Measurements from ENCODE around the gene HLA-DRB1.
"Not testable (repeated sequence)": the region's sequence is repeated elsewhere in the genome, so short reads cannot be mapped to it uniquely, and the experiment has no call there.

HLA-DRB1 gene

DNA sequence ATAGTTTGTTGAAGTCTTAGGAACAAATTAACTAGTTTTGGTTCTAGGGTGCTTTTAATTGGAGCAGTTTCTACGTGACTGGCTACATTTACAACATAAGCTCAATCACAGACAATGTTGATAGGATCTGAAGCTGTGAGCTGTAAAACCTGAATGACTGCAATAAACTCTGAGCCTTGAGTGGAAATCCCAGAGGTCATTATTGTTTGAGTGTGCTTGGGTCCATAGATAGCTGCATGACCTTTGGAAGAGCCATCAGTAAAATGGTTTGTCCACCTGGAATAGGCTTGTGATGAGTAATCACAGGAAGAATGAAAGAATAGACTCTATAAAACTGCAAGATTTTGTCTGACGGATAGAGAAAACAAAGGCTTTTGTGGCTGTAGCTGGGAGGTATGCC lies 26.7 kb downstream of the HLA-DRB1 start:
- DNase-seq (ENCODE audit: low spot score), result no peak

DNA sequence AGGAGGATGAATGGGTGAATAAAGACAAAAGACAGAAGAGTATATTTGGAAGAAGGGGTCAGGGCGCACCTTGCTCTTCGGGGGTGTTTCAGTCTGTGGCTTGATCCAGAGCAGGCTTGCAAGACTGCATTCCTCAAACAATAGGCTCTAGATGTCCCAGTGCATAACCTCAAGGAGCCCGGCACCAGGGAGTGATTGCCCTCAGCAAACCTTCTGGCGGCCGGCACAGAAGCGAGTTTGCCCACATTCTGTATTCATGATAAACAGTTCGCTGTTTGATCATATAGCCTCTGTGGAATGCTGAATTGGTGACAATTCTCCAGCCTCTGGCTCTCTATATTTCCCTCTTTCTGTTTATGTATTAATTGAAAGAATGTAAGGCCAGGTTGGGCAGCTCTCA lies 29.9 kb downstream of the HLA-DRB1 start:
- DNase-seq (ENCODE audit: low spot score), result no peak

DNA sequence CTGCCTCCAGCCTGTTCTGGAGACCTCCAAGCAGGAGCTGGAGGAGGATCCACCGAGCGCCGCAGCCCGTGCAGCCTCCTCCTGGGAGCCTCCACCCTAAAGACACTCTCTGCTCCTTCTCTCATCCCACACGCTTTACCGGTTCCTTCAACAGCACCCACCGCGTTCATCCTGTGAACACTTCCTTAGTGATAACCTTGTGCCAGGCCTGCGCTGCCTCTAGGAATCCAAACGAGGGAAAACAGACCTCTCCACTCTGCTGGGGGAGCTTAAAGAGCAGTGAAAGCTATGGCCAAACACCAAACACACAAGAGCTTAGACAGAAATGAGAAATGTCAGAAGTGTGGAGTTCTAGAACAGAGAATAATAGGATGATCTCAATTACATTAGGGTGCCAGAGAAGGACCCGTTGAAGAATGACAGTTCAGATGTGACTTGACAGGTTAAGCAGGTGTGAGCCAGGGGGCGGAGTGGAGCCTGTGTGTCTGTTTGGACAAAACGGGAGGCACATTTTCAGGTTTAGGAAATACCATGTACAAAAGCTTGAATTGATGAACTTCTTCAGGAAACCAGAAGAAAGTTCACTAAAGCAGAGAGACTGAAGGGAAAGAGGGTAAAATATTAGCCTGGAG lies 31.1 kb downstream of the HLA-DRB1 start:
- DNase-seq (ENCODE audit: low spot score), result no peak

DNA sequence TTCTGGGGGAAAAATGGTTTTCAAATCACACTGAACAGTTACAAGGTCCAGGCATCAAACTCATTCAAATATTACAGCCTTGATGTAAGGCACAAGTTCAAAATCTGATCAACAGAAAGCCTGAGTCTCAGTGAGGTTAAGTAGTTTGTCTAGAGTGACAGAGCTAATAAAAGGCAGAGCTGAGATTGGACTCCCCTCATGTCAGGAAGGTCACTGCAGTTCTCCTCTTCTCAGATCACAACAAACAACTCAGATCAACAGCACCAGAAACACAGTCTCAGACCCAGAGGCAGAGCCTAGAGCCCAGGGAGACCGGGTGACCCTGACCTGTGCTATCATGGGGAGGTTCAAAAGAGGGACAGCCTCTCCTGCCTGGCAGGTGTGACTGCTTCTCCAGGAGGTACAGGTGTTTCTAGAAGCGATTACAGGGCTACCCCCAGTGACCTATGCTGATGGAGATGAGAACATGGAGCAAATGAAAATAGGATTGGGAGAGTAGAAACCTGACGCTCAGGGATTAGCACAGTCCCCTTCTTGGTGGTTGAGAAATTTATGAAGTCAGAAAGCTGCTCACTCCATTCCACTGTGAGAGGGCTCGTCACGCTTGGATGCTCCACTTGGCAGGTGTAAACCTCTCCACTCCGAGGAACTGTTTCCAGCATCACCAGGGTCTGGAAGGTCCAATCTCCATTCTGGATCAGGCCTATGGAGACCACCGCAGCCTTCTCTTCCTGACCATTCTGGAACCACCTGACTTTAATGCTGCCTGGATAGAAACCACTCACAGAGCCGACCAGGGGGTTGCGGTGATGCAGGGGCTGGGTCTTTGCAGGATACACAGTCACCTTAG lies 35.3 kb downstream of the HLA-DRB1 start:
- DNase-seq (ENCODE audit: low spot score), result no peak

DNA sequence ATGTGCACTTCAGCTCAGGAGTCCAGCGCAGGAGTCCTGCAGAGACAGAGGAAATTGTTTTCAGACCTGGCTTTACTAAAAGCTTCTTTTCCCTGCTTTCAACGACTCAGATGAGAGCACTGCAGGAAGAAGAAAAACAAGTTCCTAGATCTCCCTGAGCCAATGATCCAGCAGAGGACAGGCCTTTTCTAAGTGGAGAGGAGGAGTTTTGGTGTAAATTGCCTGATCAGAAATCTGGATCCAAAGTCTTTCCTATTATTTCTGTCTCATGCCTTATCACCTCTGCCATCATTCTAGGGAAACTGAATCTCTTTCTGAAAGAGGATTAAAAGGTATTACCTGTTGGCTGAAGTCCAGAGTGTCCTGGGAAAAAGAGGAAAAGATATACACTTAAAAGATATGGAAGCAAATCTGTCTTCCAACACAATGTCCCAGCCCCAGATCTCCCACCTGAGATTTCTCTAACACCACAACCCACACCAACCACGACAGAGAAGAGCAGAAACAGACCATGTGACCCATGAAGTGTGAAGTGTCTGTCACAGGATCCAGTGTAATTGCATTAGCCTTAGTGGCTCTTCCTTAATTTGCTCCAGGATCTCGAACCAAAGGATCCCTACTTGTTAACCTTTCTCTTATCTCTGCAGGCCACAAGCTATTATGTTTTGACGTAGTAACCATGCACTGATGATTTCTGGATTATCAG lies 36.5 kb downstream of the HLA-DRB1 start:
- DNase-seq (ENCODE audit: low spot score), result no peak

DNA sequence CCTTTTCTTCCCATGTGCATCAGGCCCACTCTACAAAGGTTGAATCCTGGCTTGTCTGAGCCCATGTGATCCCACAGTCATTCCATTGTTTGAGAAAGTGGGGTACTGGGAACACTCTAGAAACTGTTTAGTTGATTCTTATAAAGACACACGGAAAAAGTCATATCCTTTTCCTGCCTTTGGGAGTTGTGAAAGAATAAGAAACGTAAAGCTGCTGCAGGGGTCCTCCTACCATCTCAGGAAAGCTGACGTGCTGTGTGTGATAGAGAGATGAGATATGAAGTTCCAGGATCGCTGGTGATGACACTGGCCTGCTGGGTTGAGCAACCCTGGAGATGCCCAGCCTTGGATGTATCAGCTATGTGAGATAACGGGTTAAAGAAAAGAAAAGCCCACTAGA lies 38.2 kb downstream of the HLA-DRB1 start:
- no peak for DNase-seq (ENCODE audit: low spot score)

DNA sequence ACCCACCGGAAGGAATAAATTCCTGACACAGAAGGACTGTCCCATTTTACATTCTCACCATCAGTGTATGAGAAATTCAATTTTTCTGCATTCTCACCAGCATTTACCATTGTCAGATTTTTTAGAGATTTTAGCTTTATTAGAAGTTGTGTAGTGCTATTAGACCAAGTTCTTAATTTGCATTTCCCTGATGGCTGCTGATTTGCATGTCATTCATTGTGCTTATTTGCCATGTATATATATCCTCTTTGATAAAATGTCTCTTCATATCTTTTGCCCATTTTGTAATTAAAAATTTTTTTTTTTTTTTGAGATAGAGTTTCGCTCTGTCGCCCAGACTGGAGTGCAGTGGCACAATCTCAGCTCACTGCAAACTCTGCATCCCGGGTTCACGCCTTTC lies 49.8 kb downstream of the HLA-DRB1 start:
- no peak for DNase-seq (ENCODE audit: low spot score)

DNA sequence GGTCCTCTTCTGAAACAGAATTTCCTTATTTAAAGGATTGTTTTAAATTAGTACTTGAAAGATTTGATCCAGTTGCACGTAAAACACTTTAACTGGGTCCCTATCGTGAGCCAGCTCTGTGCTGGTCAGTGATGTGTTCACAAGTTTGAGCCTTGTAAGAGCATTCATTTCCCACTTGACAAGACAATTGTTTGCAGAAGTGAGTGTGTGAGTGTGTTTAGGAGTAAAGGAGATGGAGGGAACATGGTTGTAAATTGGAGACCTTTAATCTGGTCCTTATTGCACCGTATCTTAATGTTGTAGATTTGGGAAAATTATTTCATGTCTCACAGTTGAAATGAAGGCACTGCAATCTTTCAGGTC lies 59.2 kb downstream of the HLA-DRB1 start:
- DNase-seq (ENCODE audit: low spot score), result not testable (repeated sequence)

DNA sequence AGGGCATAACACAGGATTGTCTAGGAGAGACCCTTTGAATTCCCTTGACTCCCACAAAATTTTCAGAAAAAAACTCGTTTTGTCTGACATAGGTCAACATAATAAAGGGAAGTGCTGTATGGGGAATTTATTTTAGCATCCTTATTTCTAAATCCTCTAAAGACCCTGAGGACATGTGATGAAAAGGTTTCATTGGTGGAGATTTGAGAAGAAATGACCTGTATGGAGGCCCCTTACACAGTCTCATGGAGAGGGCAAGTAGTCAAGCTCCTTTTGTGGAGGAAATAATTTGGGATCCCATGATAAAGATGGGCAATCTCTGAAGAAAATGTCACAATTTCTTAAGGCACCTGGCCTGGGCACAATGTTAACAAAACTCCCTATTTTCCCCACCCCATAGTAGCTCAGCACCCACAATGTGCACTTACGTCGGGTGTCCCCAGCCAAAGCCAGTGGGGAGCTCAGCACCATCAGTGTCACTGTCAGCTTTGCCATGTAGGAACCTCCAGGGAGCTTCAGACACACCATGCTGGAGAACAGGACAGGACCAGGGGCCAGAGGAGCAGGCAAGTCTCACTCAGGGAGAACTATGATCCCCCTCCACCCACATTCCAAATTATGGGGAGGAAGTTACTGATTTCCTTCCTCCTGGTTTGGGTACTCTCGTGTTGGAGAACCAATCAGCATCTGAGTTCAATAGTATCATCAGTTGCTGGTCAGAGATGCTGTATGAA lies 59.8 kb downstream of the HLA-DRB1 start, which contains the start of gene HLA-DRB5:
HLA-DRB5 (minus strand) TSS at position 591 of the 734 bp plus-strand sequence; CDS start at position 528, 63 bp downstream.
- no peak for DNase-seq (ENCODE audit: low spot score)

Measured in AG08396 (cell line).